CD4-positive, alpha-beta T cell (primary cell): ENCODE results near the gene UCN2. TPM values are rescaled to one million over a fixed set of nuclear protein-coding genes. Genes with fewer than 3 reads are reported as not detected.

Experiments
- ATAC-seq: fragments of 200-7000 bp; cut with Tn5 transposase; one replicate; pipeline ENCODE4 v1.10.0; 2022; ENCODE audit warnings: mild to moderate bottlenecking; ENCODE audit not compliant: poor library complexity
- CTCF ChIA-PET: fragments of 350-600 bp; sonication (Branson Sonifier 250); formaldehyde crosslinking; loops from one replicate; lab custom pipeline; 2021; ENCODE audit warnings: antibody characterized with exemption, inconsistent platforms; lab: Charles Lee
- POLR2A ChIA-PET: fragments of 350-600 bp; sonication (Branson Sonifier 250); formaldehyde crosslinking; loops from one replicate; lab custom pipeline; 2021; ENCODE audit warnings: antibody characterized with exemption, inconsistent platforms; lab: Charles Lee
- DNase-seq, 14 experiments: peaks; one replicate each; pipeline ENCODE4 v3.0.0-alpha.2; 2013 to 2020; ENCODE audit warnings: mixed read lengths in 2 of 14
- H3K27ac ChIP-seq, 2 donors: one replicate each; pipeline versions ENCODE4 v1.5.1 to v1.7.0; 2013; ENCODE audit warnings: low read length in 2 of 2, low read depth in 1 of 2, mild to moderate bottlenecking in 1 of 2
- H3K27me3 ChIP-seq, 2 experiments: 1 replicate in 1 of 2; 2 replicates in 1 of 2; pipeline versions ENCODE4 v1.6.1 to v1.7.0; 2013; ENCODE audit warnings: low read length in 2 of 2, control low read depth in 1 of 2, mild to moderate bottlenecking in 1 of 2, moderate library complexity in 1 of 2; ENCODE audit not compliant: insufficient read depth in 2 of 2, control insufficient read depth in 1 of 2
- H3K36me3 ChIP-seq: one replicate; pipeline ENCODE4 v1.6.1; 2013; ENCODE audit warnings: low read length, control low read depth; ENCODE audit not compliant: insufficient read depth
- H3K4me1 ChIP-seq: one replicate; pipeline ENCODE4 v1.6.1; 2013; ENCODE audit warnings: low read length, control low read depth; ENCODE audit not compliant: insufficient read depth
- H3K4me3 ChIP-seq: one replicate; pipeline ENCODE4 v1.5.1; 2013; ENCODE audit warnings: mild to moderate bottlenecking, low read length, moderate library complexity
- H3K9me3 ChIP-seq, 2 experiments: 1 replicate in 1 of 2; 2 replicates in 1 of 2; pipeline versions ENCODE4 v1.6.1 to v1.7.0; 2013; ENCODE audit warnings: low read length in 2 of 2, mild to moderate bottlenecking in 2 of 2, control low read depth in 1 of 2, moderate library complexity in 1 of 2; ENCODE audit not compliant: control insufficient read depth in 1 of 2, insufficient read depth in 1 of 2
- H3K27ac Mint-ChIP-seq: one replicate; pipeline ENCODE4 v1.8.0; 2020; ENCODE audit warnings: mixed read lengths
- H3K27me3 Mint-ChIP-seq: one replicate; pipeline ENCODE4 v1.8.0; 2021; ENCODE audit warnings: mixed read lengths
- H3K36me3 Mint-ChIP-seq: one replicate; pipeline ENCODE4 v1.8.0; 2021; ENCODE audit warnings: low read depth, mixed read lengths
- H3K4me1 Mint-ChIP-seq: one replicate; pipeline ENCODE4 v1.8.0; 2021; ENCODE audit warnings: low read depth, mixed read lengths
- H3K4me3 Mint-ChIP-seq: one replicate; pipeline ENCODE4 v1.8.0; 2020; ENCODE audit warnings: mild to moderate bottlenecking, mixed read lengths
- H3K9me3 Mint-ChIP-seq: one replicate; pipeline ENCODE4 v1.8.0; 2020; ENCODE audit warnings: mixed read lengths
- intact Hi-C, 2 experiments: fragments of 100-400 bp; cut with DNase I in 1 of 2; cut with micrococcal nuclease in 1 of 2; formaldehyde crosslinking; loops; one replicate each; pipeline versions ENCODE4 v1.15.1 to v1.9.0; 2023 to 2025; cut with DNase I, micrococcal nuclease
- total RNA-seq, 174 experiments: library from RNA in 2 of 174; stranded (reverse) in 2 of 174; gene quantifications; one replicate each; pipeline ENCODE4 v1.2.3 and lab custom pipeline; 2021 to 2026
- TF ChIP-seq, protein P1 (sequence below): fragments of 200-600 bp; IDR thresholded peaks from one replicate; pipeline ENCODE4 v1.8.0; 2022; ENCODE audit warnings: antibody characterized with exemption, mild to moderate bottlenecking

Gene UCN2
- total RNA-seq, 2 experiments from 2014 or later, result not detected

DNA sequence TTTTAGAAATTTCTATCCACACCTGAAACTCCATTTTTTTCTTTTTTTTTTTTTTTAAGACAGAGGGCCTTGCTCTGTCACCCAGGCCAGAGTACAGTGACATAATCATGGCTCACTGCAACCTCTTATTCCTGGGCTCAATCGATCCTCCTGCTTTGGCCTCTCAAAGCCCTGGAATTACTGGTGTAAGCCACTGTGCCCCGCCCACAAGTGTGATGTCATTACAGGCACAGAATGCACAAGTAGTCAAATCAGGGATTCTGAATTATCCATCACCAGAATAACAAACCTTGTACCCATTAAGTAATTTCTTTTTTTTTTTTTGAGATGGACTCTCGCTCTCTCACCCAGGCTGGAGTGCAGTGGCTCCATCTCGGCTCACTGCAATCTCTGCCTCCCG, 43.9 kb upstream of the UCN2 start:
- Mint-ChIP-seq H3K9me3 (no peaks in the 10 kb centered on the region), H3K36me3 (peaks cover 61% of the 10 kb centered on the region), H3K27ac (no peak overlapping the region), H3K4me1 (peaks cover 21% of the 10 kb centered on the region), H3K27me3 (no peaks in the 10 kb centered on the region), H3K4me3 (peak overlapping the region; percentile 100)
- Histone ChIP-seq H3K4me3 (no peak overlapping the region), H3K4me1 (peaks cover 24% of the 10 kb centered on the region), H3K9me3 (no peaks in the 10 kb centered on the region), H3K27me3 (no peaks in the 10 kb centered on the region), H3K27ac (no peak overlapping the region), H3K36me3 (peaks cover 34% of the 10 kb centered on the region)
- ATAC-seq, result no peak
- TF ChIP-seq, protein P1, sequence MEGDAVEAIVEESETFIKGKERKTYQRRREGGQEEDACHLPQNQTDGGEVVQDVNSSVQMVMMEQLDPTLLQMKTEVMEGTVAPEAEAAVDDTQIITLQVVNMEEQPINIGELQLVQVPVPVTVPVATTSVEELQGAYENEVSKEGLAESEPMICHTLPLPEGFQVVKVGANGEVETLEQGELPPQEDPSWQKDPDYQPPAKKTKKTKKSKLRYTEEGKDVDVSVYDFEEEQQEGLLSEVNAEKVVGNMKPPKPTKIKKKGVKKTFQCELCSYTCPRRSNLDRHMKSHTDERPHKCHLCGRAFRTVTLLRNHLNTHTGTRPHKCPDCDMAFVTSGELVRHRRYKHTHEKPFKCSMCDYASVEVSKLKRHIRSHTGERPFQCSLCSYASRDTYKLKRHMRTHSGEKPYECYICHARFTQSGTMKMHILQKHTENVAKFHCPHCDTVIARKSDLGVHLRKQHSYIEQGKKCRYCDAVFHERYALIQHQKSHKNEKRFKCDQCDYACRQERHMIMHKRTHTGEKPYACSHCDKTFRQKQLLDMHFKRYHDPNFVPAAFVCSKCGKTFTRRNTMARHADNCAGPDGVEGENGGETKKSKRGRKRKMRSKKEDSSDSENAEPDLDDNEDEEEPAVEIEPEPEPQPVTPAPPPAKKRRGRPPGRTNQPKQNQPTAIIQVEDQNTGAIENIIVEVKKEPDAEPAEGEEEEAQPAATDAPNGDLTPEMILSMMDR, result no peak
- peak in 2 of 14 experiments; percentile 11 to 22 for DNase-seq
- ChIA-PET POLR2A (no interaction called here), CTCF (no interaction called here)
- intact Hi-C loops, result loop anchor here in 1 of 2 experiments (5.0 kb wide), 1 partner anchor 1325 kb away; the partner anchor contains the start of genes KIF9 and KLHL18

DNA sequence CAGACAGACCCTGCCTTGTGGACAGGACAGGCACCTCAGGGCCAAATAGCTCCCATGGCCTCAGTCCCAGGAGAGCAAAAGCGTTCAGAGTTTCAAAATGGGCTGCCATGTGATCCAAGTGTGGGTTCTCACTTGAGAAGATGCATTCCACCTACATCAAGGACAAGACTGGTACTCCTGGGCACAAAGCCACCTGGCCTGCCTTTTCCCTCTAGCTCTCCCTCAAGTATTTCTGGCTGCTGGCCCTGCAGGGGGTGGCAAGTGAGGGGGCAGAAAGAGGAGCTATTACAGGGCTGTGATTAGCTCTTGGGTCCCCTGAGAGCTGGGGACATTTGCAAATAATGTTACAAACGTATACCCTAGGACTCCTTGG, 38.0 kb upstream of the UCN2 start:
- TF ChIP-seq, protein P1, result no peak
- Histone ChIP-seq H3K4me3 (no peak overlapping the region), H3K27ac (no peak overlapping the region), H3K36me3 (peaks cover 77% of the 10 kb centered on the region), H3K4me1 (peaks cover 2% of the 10 kb centered on the region), H3K27me3 (no peaks in the 10 kb centered on the region), H3K9me3 (no peaks in the 10 kb centered on the region)
- H3K36me3 Mint-ChIP-seq, result peaks cover 92% of the 10 kb centered on the region
- no peak for DNase-seq
- intact Hi-C loops, result no loop called here
- ChIA-PET POLR2A (no interaction called here), CTCF (interaction anchor here (0.7 kb wide), 1 partner anchor 53 kb away, joined by 3 read pairs; no protein-coding TSS in a partner anchor)
- H3K4me3 Mint-ChIP-seq, result no peak overlapping the region
- peaks cover 4% of the 10 kb centered on the region for H3K27me3 Mint-ChIP-seq
- H3K4me1 Mint-ChIP-seq, result no peaks in the 10 kb centered on the region
- no peaks in the 10 kb centered on the region for H3K9me3 Mint-ChIP-seq
- H3K27ac Mint-ChIP-seq, result no peak overlapping the region
- ATAC-seq, result no peak

DNA sequence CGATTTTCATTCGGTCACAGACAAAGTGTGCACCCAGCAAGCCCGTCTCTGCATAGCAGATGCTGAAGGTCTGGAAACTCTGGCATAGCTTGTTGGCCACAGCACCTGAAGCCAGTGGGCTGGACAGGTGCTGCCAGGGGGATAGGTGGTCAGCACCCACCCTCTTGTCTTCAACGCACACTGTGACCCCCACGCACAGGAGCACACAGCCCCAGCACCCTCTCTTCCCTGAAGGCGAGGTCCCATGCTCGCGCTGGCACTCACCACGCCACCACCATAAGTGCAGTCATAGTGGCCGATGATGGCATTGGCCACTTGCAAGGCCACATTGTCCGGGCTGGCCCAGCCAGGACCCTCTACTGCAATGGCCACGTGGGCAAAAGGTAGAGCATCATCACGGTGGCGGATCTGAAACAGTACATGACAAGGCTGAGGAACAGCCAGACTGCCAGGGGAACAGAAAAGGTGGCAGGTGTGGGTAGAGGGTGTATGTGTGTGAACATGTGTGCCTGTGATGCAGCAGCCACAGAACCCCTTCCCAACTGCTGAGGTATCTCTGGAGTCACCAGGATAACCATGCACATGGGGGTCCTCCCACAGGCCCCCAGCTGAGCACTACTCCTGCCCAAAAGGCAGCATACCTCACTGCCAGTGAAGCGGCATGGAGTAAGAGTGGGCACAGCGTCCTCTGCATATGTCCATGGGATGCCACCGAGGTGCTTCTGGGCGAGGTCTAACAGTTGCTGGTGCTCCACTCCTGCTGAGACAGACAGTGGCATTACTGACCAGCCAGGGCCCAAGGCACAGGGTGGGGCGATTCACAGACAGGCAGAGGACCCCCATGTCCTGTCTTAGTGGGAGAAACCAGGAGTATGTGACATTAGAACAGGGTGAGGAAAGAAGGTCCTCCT, 37.4 kb upstream of the UCN2 start:
- TF ChIP-seq, protein P1, result no peak
- CTCF ChIA-PET, result no interaction called here
- no peak for ATAC-seq
- POLR2A ChIA-PET, result no interaction called here
- H3K4me1 ChIP-seq, result peaks cover 2% of the 10 kb centered on the region
- no peak overlapping the region for H3K4me3 Mint-ChIP-seq
- H3K4me1 Mint-ChIP-seq, result peaks cover 3% of the 10 kb centered on the region
- H3K27ac Mint-ChIP-seq, result no peak overlapping the region
- H3K27ac ChIP-seq, result no peak overlapping the region
- no peak for DNase-seq
- H3K27me3 Mint-ChIP-seq, result peaks cover 10% of the 10 kb centered on the region
- no peaks in the 10 kb centered on the region for H3K9me3 ChIP-seq
- peaks cover 86% of the 10 kb centered on the region for H3K36me3 Mint-ChIP-seq
- intact Hi-C loops, result no loop called here
- H3K27me3 ChIP-seq, result no peaks in the 10 kb centered on the region
- H3K36me3 ChIP-seq, result peaks cover 76% of the 10 kb centered on the region
- H3K4me3 ChIP-seq, result no peak overlapping the region
- H3K9me3 Mint-ChIP-seq, result no peaks in the 10 kb centered on the region
